Measurements from ENCODE around the gene INPPL1.

GRCh38 chr11:72236774-72237111, 12.2 kb downstream of the INPPL1 start:
- TF ChIP-seq CTCF (optimal IDR thresholded peaks at IDR 0.05 in 1 of 3, IDR thresholded peaks at IDR 0.05 in 1 of 3, conservative IDR thresholded peaks at IDR 0.05 in 1 of 3; ENCODE audit: extremely low read depth in 1 of 3, insufficient read depth in 2 of 3, low read length in 3 of 3) (no peak), EZH2 (IDR thresholded peaks at IDR 0.05; ENCODE audit: low read length) (no peak)
